Neural cell (in vitro differentiated cells): ENCODE results near the gene CCDC107. TPM values are rescaled to one million over a fixed set of nuclear protein-coding genes. Genes with fewer than 3 reads are reported as not detected.

Source experiments
- H2AFZ ChIP-seq: fragments of 200-600, 300-800 bp; sonication (generic), shearing (Covaris generic); 2 replicates; pipeline ENCODE4 v1.6.0; 2014; ENCODE audit warnings: low read depth, mild to moderate bottlenecking, antibody characterized with exemption, low read length, moderate library complexity
- H3F3A ChIP-seq: fragments of 200-600 bp; shearing (Covaris generic); 2 replicates; pipeline ENCODE4 v1.6.1; 2016; ENCODE audit warnings: mild to moderate bottlenecking, moderate library complexity, mixed read lengths, antibody characterized with exemption, low read length; ENCODE audit not compliant: insufficient read depth, poor library complexity, severe bottlenecking
- H3K27ac ChIP-seq: fragments of 200-600, 300-800 bp; sonication (generic), shearing (Covaris generic); 2 replicates; pipeline ENCODE4 v1.5.1; 2014; ENCODE audit warnings: mild to moderate bottlenecking, low read length, moderate library complexity
- H3K27me3 ChIP-seq: fragments of 300-800, 200-600 bp; sonication (generic), shearing (Covaris generic); 2 replicates; pipeline ENCODE4 v1.6.0; 2014; ENCODE audit warnings: mild to moderate bottlenecking, low read depth, low read length, moderate library complexity; ENCODE audit not compliant: insufficient read depth
- H3K36me3 ChIP-seq: fragments of 300-800, 200-600 bp; sonication (generic), shearing (Covaris generic); 2 replicates; pipeline ENCODE4 v1.5.1; 2014; ENCODE audit warnings: mild to moderate bottlenecking, antibody characterized with exemption, low read length, moderate library complexity; ENCODE audit not compliant: insufficient read depth
- H3K4me2 ChIP-seq: fragments of 300-800, 200-600 bp; sonication (generic), shearing (Covaris generic); 2 replicates; pipeline ENCODE4 v1.6.0; 2014; ENCODE audit warnings: mild to moderate bottlenecking, low read length
- H3K4me3 ChIP-seq: fragments of 300-800, 200-600 bp; sonication (generic), shearing (Covaris generic); 2 replicates; pipeline ENCODE4 v1.5.1; 2014; ENCODE audit warnings: mild to moderate bottlenecking, low read length, moderate library complexity
- H3K79me2 ChIP-seq: fragments of 200-600 bp; shearing (Covaris generic); replicated peaks from 2 replicates; pipeline ENCODE4 v1.6.0; 2014; ENCODE audit warnings: mild to moderate bottlenecking, low read length, moderate library complexity; ENCODE audit not compliant: insufficient read depth
- H3K9ac ChIP-seq: fragments of 300-800, 200-600 bp; sonication (generic), shearing (Covaris generic); 2 replicates; pipeline ENCODE4 v1.6.1; 2016; ENCODE audit warnings: mild to moderate bottlenecking, low read length, mixed read lengths
- H3K9me2 ChIP-seq: fragments of 200-600 bp; shearing (Covaris generic); 2 replicates; pipeline ENCODE4 v1.6.1; 2016; ENCODE audit warnings: mild to moderate bottlenecking, low read length, mixed read lengths; ENCODE audit not compliant: insufficient read depth
- H3K9me3 ChIP-seq: fragments of 200-600, 300-800 bp; sonication (generic), shearing (Covaris generic); 2 replicates; pipeline ENCODE4 v1.6.1; 2016; ENCODE audit warnings: mild to moderate bottlenecking, mixed run types, low read length, moderate library complexity, mixed read lengths
- H4K20me1 ChIP-seq: fragments of 200-600 bp; shearing (Covaris generic); 2 replicates; pipeline ENCODE4 v1.6.1; 2016; ENCODE audit warnings: mild to moderate bottlenecking, mixed run types; ENCODE audit not compliant: insufficient read depth
- CTCF ChIP-seq: fragments of 450-650 bp; IDR thresholded peaks from 2 replicates; pipeline ENCODE4 v1.5.1; 2014; ENCODE audit warnings: antibody characterized with exemption, mild to moderate bottlenecking, moderate library complexity; ENCODE audit not compliant: poor library complexity, severe bottlenecking
- EP300 ChIP-seq: fragments of 450-650 bp; conservative IDR thresholded peaks from 2 replicates; pipeline ENCODE4 v1.6.1; 2014; ENCODE audit warnings: antibody characterized with exemption, mild to moderate bottlenecking, moderate library complexity; ENCODE audit not compliant: poor library complexity, severe bottlenecking
- EZH2 ChIP-seq: fragments of 200-600, 300-800 bp; shearing (Covaris generic), sonication (generic); IDR thresholded peaks from 2 replicates; pipeline ENCODE4 v1.6.1; 2014; ENCODE audit warnings: antibody characterized with exemption, low read length, borderline replicate concordance, mild to moderate bottlenecking; ENCODE audit not compliant: insufficient read depth, poor library complexity, severe bottlenecking
- MXI1 ChIP-seq: fragments of 450-650 bp; conservative IDR thresholded peaks from 2 replicates; pipeline ENCODE4 v1.6.1; 2014; ENCODE audit warnings: antibody characterized with exemption, mild to moderate bottlenecking; ENCODE audit not compliant: poor library complexity, severe bottlenecking
- POLR2AphosphoS5 ChIP-seq: IDR thresholded peaks from 2 replicates; pipeline ENCODE4 v1.6.1; 2012
- RAD21 ChIP-seq: fragments of 450-650 bp; conservative IDR thresholded peaks from 2 replicates; pipeline ENCODE4 v1.6.1; 2014; ENCODE audit warnings: antibody characterized with exemption, mild to moderate bottlenecking, moderate library complexity
- REST ChIP-seq: IDR thresholded peaks from 2 replicates; pipeline ENCODE4 v1.6.1; 2012; ENCODE audit warnings: borderline replicate concordance
- SMC3 ChIP-seq: fragments of 450-650 bp; conservative IDR thresholded peaks from 2 replicates; pipeline ENCODE4 v1.6.1; 2014; ENCODE audit warnings: antibody characterized with exemption, mild to moderate bottlenecking, moderate library complexity; ENCODE audit not compliant: poor library complexity
- TAF1 ChIP-seq: IDR thresholded peaks from 2 replicates; pipeline ENCODE4 v1.6.1; 2012; ENCODE audit warnings: low read depth
- polyA plus RNA-seq: library from polyadenylated mRNA; depleted of rRNA; stranded (reverse); fragments of >200 nt; gene quantifications from 2 replicates; pipeline ENCODE4 v1.2.3, GENCODE V29; 2014

CCDC107 gene
- polyA plus RNA-seq, 1 donor from 2014 or later, result 41.4 TPM

GRCh38 chr9:35652829-35653209 lies 5.3 kb upstream of the CCDC107 start:
- Histone ChIP-seq H3K27ac (no peak overlapping the region), H3K79me2 (no peaks in the 10 kb centered on the region), H3F3A (no peaks in the 10 kb centered on the region), H4K20me1 (no peaks in the 10 kb centered on the region), H3K27me3 (no peaks in the 10 kb centered on the region), H3K9me3 (no peaks in the 10 kb centered on the region), H3K4me3 (no peak overlapping the region), H3K9ac (no peak overlapping the region), H3K36me3 (no peaks in the 10 kb centered on the region), H3K4me2 (no peak overlapping the region), H3K9me2 (no peaks in the 10 kb centered on the region), H2AFZ (no peak overlapping the region)
- TF ChIP-seq MXI1 (no peak), EZH2 (no peak), EP300 (no peak), REST (no peak), RAD21 (no peak), POLR2AphosphoS5 (no peak), CTCF (no peak), SMC3 (no peak), TAF1 (no peak)

- no peaks in the 10 kb centered on the region for H3K27me3 ChIP-seq
- no peaks in the 10 kb centered on the region for H3K9me3 ChIP-seq
- H3K9me2 ChIP-seq, result no peaks in the 10 kb centered on the region
- TF ChIP-seq POLR2AphosphoS5 (no peak), SMC3 (no peak), MXI1 (no peak), EP300 (no peak), EZH2 (no peak), CTCF (no peak), REST (no peak), TAF1 (no peak), RAD21 (no peak)
- no peaks in the 10 kb centered on the region for H3F3A ChIP-seq
- no peaks in the 10 kb centered on the region for H4K20me1 ChIP-seq
- no peak overlapping the region for H3K9ac ChIP-seq
- no peak overlapping the region for H3K4me3 ChIP-seq
- no peak overlapping the region for H2AFZ ChIP-seq
- H3K27ac ChIP-seq, result no peak overlapping the region
- H3K79me2 ChIP-seq, result no peaks in the 10 kb centered on the region
- no peak overlapping the region for H3K4me2 ChIP-seq
- no peaks in the 10 kb centered on the region for H3K36me3 ChIP-seq
These were observed 4.5 kb upstream of the CCDC107 start for GRCh38 chr9:35653611-35654010.
